SK-N-MC (cell line): ENCODE measurements around the gene POM121L2.

Source experiments
- EZH2 ChIP-seq: fragments of 200-600 bp; sonication (generic); IDR thresholded peaks from one replicate; pipeline ENCODE4 v1.6.1; 2017; ENCODE audit warnings: antibody characterized with exemption
- POLR2AphosphoS5 ChIP-seq: IDR thresholded peaks from 2 replicates; pipeline ENCODE4 v1.6.1; 2012; ENCODE audit warnings: mild to moderate bottlenecking, low read depth, low read length, borderline replicate concordance

GRCh38 chr6:27327023-27327738, 15.1 kb upstream of the POM121L2 start:
- TF ChIP-seq EZH2 (no peak), POLR2AphosphoS5 (no peak)
